ENCODE data around the gene IQUB.

GRCh38 chr7:123432601-123433000, 101.8 kb downstream of the IQUB start:
- no peak for TF ChIP-seq EZH2 (IDR thresholded peaks at IDR 0.05; ENCODE audit: low read length)
- no peak for TF ChIP-seq CTCF (optimal IDR thresholded peaks at IDR 0.05 in 1 of 3, IDR thresholded peaks at IDR 0.05 in 1 of 3, conservative IDR thresholded peaks at IDR 0.05 in 1 of 3; ENCODE audit: extremely low read depth in 1 of 3, insufficient read depth in 2 of 3, low read length in 3 of 3)
